ENCODE measurements around the gene TUBG2. TPM values are rescaled to one million over a fixed set of nuclear protein-coding genes. Genes with fewer than 3 reads are reported as not detected.
A peak's percentile ranks its signal among the peaks of the same experiment; 100 is the strongest.

TUBG2 gene
- total RNA-seq, 3 donors from 2014 or later, result 1.8 to 24.9 (median 6.1) TPM

GRCh38 chr17:42632949-42633444 is 26.1 kb upstream of the TUBG2 start:
- H3K9me3 ChIP-seq, result no peaks in the 10 kb centered on the region
- ATAC-seq (peak; percentile 73), DNase-seq (no peak)
- intact Hi-C loops (cut with DNase I, micrococcal nuclease), result no loop called here
- no peaks in the 10 kb centered on the region for H3K36me3 ChIP-seq (ENCODE audit: low read depth)
- no peaks in the 10 kb centered on the region for H3K4me1 ChIP-seq (ENCODE audit: low read depth)
- TF ChIP-seq CTCF (IDR thresholded peaks at IDR 0.05), result no peak
- H3K4me3 ChIP-seq, result no peak overlapping the region

- DNase-seq (no peak), ATAC-seq (no peak)
- intact Hi-C loops (cut with DNase I, micrococcal nuclease), result no loop called here
- Histone ChIP-seq H3K9me3 (no peaks in the 10 kb centered on the region), H3K4me1 (ENCODE audit: low read depth) (no peaks in the 10 kb centered on the region), H3K4me3 (no peak overlapping the region), H3K36me3 (ENCODE audit: low read depth) (no peaks in the 10 kb centered on the region)
- TF ChIP-seq CTCF (IDR thresholded peaks at IDR 0.05), result no peak
These were observed 19.5 kb upstream of the TUBG2 start for GRCh38 chr17:42639525-42640113.

GRCh38 chr17:42640121-42640520 is 19.0 kb upstream of the TUBG2 start:
- no peaks in the 10 kb centered on the region for H3K4me1 ChIP-seq (ENCODE audit: low read depth)
- no peaks in the 10 kb centered on the region for H3K36me3 ChIP-seq (ENCODE audit: low read depth)
- ATAC-seq (no peak), DNase-seq (no peak)
- H3K9me3 ChIP-seq, result no peaks in the 10 kb centered on the region
- intact Hi-C loops (cut with DNase I, micrococcal nuclease), result no loop called here
- TF ChIP-seq CTCF (IDR thresholded peaks at IDR 0.05), result no peak
- no peak overlapping the region for H3K4me3 ChIP-seq

- Histone ChIP-seq H3K4me3 (no peak overlapping the region), H3K4me1 (ENCODE audit: low read depth) (no peaks in the 10 kb centered on the region), H3K9me3 (no peaks in the 10 kb centered on the region), H3K36me3 (ENCODE audit: low read depth) (no peaks in the 10 kb centered on the region)
- no peak for TF ChIP-seq CTCF (IDR thresholded peaks at IDR 0.05)
- ATAC-seq (no peak), DNase-seq (no peak)
- intact Hi-C loops (cut with DNase I, micrococcal nuclease), result no loop called here
These were observed 16.7 kb upstream of the TUBG2 start for GRCh38 chr17:42642336-42642735.

- intact Hi-C loops (cut with DNase I, micrococcal nuclease), result no loop called here
- no peak for TF ChIP-seq CTCF (IDR thresholded peaks at IDR 0.05)
- ATAC-seq, result no peak
- Histone ChIP-seq H3K4me3 (no peak overlapping the region), H3K4me1 (ENCODE audit: low read depth) (no peaks in the 10 kb centered on the region), H3K9me3 (no peaks in the 10 kb centered on the region), H3K36me3 (ENCODE audit: low read depth) (no peaks in the 10 kb centered on the region)
- no peak for DNase-seq
These were observed 11.3 kb upstream of the TUBG2 start for GRCh38 chr17:42647778-42648177.

- no peak overlapping the region for H3K4me3 ChIP-seq
- no peak for DNase-seq
- intact Hi-C loops (cut with DNase I, micrococcal nuclease), result no loop called here
- no peak for ATAC-seq
- TF ChIP-seq CTCF (IDR thresholded peaks at IDR 0.05), result no peak
- peaks cover 3% of the 10 kb centered on the region for H3K4me1 ChIP-seq (ENCODE audit: low read depth)
- no peaks in the 10 kb centered on the region for H3K9me3 ChIP-seq
- H3K36me3 ChIP-seq (ENCODE audit: low read depth), result no peaks in the 10 kb centered on the region
These were observed 7.7 kb upstream of the TUBG2 start for GRCh38 chr17:42651392-42651791.

Data from mucosa of descending colon (tissue), 3 donors.